Neuron (in vitro differentiated cells): ENCODE results near the gene KLRB1.
"Not testable (repeated sequence)": the region's sequence is repeated elsewhere in the genome, so short reads cannot be mapped to it uniquely, and the experiment has no call there.

Source experiments
- H2AFZ ChIP-seq: one replicate; pipeline ENCODE4 v1.6.1; 2013; ENCODE audit warnings: low read depth, mild to moderate bottlenecking, inconsistent platforms, low read length, moderate library complexity
- H3K27me3 ChIP-seq: one replicate; pipeline ENCODE4 v1.6.1; 2013; ENCODE audit warnings: low read length; ENCODE audit not compliant: insufficient read depth
- H3K36me3 ChIP-seq: one replicate; pipeline ENCODE4 v1.6.1; 2013; ENCODE audit warnings: low read length; ENCODE audit not compliant: insufficient read depth
- H3K4me1 ChIP-seq: one replicate; pipeline ENCODE4 v1.6.1; 2013; ENCODE audit warnings: low read length; ENCODE audit not compliant: insufficient read depth
- H3K4me3 ChIP-seq: 2 replicates; pipeline ENCODE4 v1.5.1; 2013; ENCODE audit warnings: mild to moderate bottlenecking, low read length, moderate library complexity
- H3K9me3 ChIP-seq: one replicate; pipeline ENCODE4 v1.6.1; 2013; ENCODE audit warnings: low read length

Gene KLRB1

GRCh38 chr12:9636150-9636850 lies 28.6 kb upstream of the KLRB1 start:
- H2AFZ ChIP-seq, result no peak overlapping the region
- H3K4me3 ChIP-seq, result no peak overlapping the region
- H3K36me3 ChIP-seq, result no peaks in the 10 kb centered on the region
- H3K27me3 ChIP-seq, result no peaks in the 10 kb centered on the region
- peaks cover 4% of the 10 kb centered on the region for H3K9me3 ChIP-seq
- H3K4me1 ChIP-seq, result no peaks in the 10 kb centered on the region

GRCh38 chr12:9634969-9635754 lies 27.4 kb upstream of the KLRB1 start:
- no peak overlapping the region for H2AFZ ChIP-seq
- peaks cover 4% of the 10 kb centered on the region for H3K9me3 ChIP-seq
- no peaks in the 10 kb centered on the region for H3K4me1 ChIP-seq
- no peaks in the 10 kb centered on the region for H3K27me3 ChIP-seq
- no peaks in the 10 kb centered on the region for H3K36me3 ChIP-seq
- no peak overlapping the region for H3K4me3 ChIP-seq

- no peaks in the 10 kb centered on the region for H3K27me3 ChIP-seq
- H3K36me3 ChIP-seq, result no peaks in the 10 kb centered on the region
- H3K9me3 ChIP-seq, result peaks cover 4% of the 10 kb centered on the region
- no peak overlapping the region for H2AFZ ChIP-seq
- no peaks in the 10 kb centered on the region for H3K4me1 ChIP-seq
- H3K4me3 ChIP-seq, result no peak overlapping the region
Observed at GRCh38 chr12:9634177-9634803, 26.6 kb upstream of the KLRB1 start.

GRCh38 chr12:9632766-9633165 lies 25.1 kb upstream of the KLRB1 start:
- Histone ChIP-seq H3K9me3 (peaks cover 4% of the 10 kb centered on the region), H3K4me1 (no peaks in the 10 kb centered on the region), H2AFZ (no peak overlapping the region), H3K4me3 (no peak overlapping the region), H3K27me3 (no peaks in the 10 kb centered on the region), H3K36me3 (no peaks in the 10 kb centered on the region)

- H3K36me3 ChIP-seq, result no peaks in the 10 kb centered on the region
- no peaks in the 10 kb centered on the region for H3K27me3 ChIP-seq
- H3K4me3 ChIP-seq, result no peak overlapping the region
- no peak overlapping the region for H2AFZ ChIP-seq
- peaks cover 2% of the 10 kb centered on the region for H3K9me3 ChIP-seq
- H3K4me1 ChIP-seq, result no peaks in the 10 kb centered on the region
Observed at GRCh38 chr12:9626821-9627220, 19.1 kb upstream of the KLRB1 start.

GRCh38 chr12:9626291-9626690 lies 18.6 kb upstream of the KLRB1 start:
- H3K4me1 ChIP-seq, result no peaks in the 10 kb centered on the region
- no peaks in the 10 kb centered on the region for H3K36me3 ChIP-seq
- no peak overlapping the region for H2AFZ ChIP-seq
- no peaks in the 10 kb centered on the region for H3K27me3 ChIP-seq
- peaks cover 2% of the 10 kb centered on the region for H3K9me3 ChIP-seq
- H3K4me3 ChIP-seq, result no peak overlapping the region

GRCh38 chr12:9625019-9625418 lies 17.3 kb upstream of the KLRB1 start:
- Histone ChIP-seq H3K9me3 (peaks cover 2% of the 10 kb centered on the region), H3K4me1 (no peaks in the 10 kb centered on the region), H3K4me3 (no peak overlapping the region), H2AFZ (no peak overlapping the region), H3K36me3 (no peaks in the 10 kb centered on the region), H3K27me3 (no peaks in the 10 kb centered on the region)

- no peaks in the 10 kb centered on the region for H3K9me3 ChIP-seq
- H3K27me3 ChIP-seq, result no peaks in the 10 kb centered on the region
- no peaks in the 10 kb centered on the region for H3K36me3 ChIP-seq
- H3K4me1 ChIP-seq, result no peaks in the 10 kb centered on the region
- no peak overlapping the region for H2AFZ ChIP-seq
- no peak overlapping the region for H3K4me3 ChIP-seq
Observed at GRCh38 chr12:9619411-9620179, 11.9 kb upstream of the KLRB1 start.

GRCh38 chr12:9618906-9619305 lies 11.2 kb upstream of the KLRB1 start:
- H3K9me3 ChIP-seq, H3K36me3 ChIP-seq, H3K4me1 ChIP-seq, H2AFZ ChIP-seq, H3K27me3 ChIP-seq, H3K4me3 ChIP-seq: not testable (repeated sequence)

GRCh38 chr12:9617124-9617523 lies 9.4 kb upstream of the KLRB1 start:
- no peaks in the 10 kb centered on the region for H3K36me3 ChIP-seq
- H3K4me3 ChIP-seq, result no peak overlapping the region
- H3K4me1 ChIP-seq, result no peaks in the 10 kb centered on the region
- no peaks in the 10 kb centered on the region for H3K9me3 ChIP-seq
- no peaks in the 10 kb centered on the region for H3K27me3 ChIP-seq
- no peak overlapping the region for H2AFZ ChIP-seq

GRCh38 chr12:9615420-9616136 lies 7.9 kb upstream of the KLRB1 start:
- no peak overlapping the region for H2AFZ ChIP-seq
- H3K4me3 ChIP-seq, result no peak overlapping the region
- H3K36me3 ChIP-seq, result no peaks in the 10 kb centered on the region
- H3K9me3 ChIP-seq, result peaks cover 3% of the 10 kb centered on the region
- no peaks in the 10 kb centered on the region for H3K4me1 ChIP-seq
- H3K27me3 ChIP-seq, result no peaks in the 10 kb centered on the region

GRCh38 chr12:9610606-9611005 lies 2.9 kb upstream of the KLRB1 start:
- not testable (repeated sequence) for H2AFZ ChIP-seq, H3K4me3 ChIP-seq, H3K36me3 ChIP-seq, H3K4me1 ChIP-seq, H3K27me3 ChIP-seq, H3K9me3 ChIP-seq
